Activated T-helper 1 cell treated with Interleukin-2 at 50 U/mL for 16 hours (primary cell): Measurements from ENCODE around the gene NDE1.
A peak's percentile ranks its signal among the peaks of the same experiment; 100 is the strongest.
"Not testable (repeated sequence)": the region's sequence is repeated elsewhere in the genome, so short reads cannot be mapped to it uniquely, and the experiment has no call there.

Experiments
- DNase-seq: peaks from one replicate; pipeline ENCODE4 v3.0.0-alpha.2; 2020; ENCODE audit warnings: low read depth

The NDE1 gene

GRCh38 chr16:15652293-15653001 is 2.4 kb downstream of the NDE1 start:
- DNase-seq: no peak

- DNase-seq: no peak
Observed at GRCh38 chr16:15653227-15653626, 3.2 kb downstream of the NDE1 start.

- no peak for DNase-seq
Observed at GRCh38 chr16:15654591-15654990, 4.5 kb downstream of the NDE1 start.

- not testable (repeated sequence) for DNase-seq
Observed at GRCh38 chr16:15655561-15655960, 5.5 kb downstream of the NDE1 start.

- no peak for DNase-seq
Observed at GRCh38 chr16:15658149-15658548, 8.1 kb downstream of the NDE1 start.

GRCh38 chr16:15658556-15658955 is 8.5 kb downstream of the NDE1 start:
- no peak for DNase-seq

- DNase-seq: no peak
Observed at GRCh38 chr16:15660203-15660601, 10.2 kb downstream of the NDE1 start.

- DNase-seq: no peak
Observed at GRCh38 chr16:15665107-15665506, 15.1 kb downstream of the NDE1 start.

GRCh38 chr16:15667091-15667742 is 17.2 kb downstream of the NDE1 start:
- no peak for DNase-seq

- DNase-seq: no peak
Observed at GRCh38 chr16:15671530-15672117, 21.6 kb downstream of the NDE1 start.

GRCh38 chr16:15672127-15672513 is 22.1 kb downstream of the NDE1 start:
- DNase-seq: not testable (repeated sequence)

- DNase-seq: peak; percentile 65
Observed at GRCh38 chr16:15672514-15673167, 22.6 kb downstream of the NDE1 start.

- no peak for DNase-seq
Observed at GRCh38 chr16:15674571-15674970, 24.5 kb downstream of the NDE1 start.

GRCh38 chr16:15676506-15676905 is 26.5 kb downstream of the NDE1 start:
- no peak for DNase-seq

GRCh38 chr16:15677447-15677846 is 27.4 kb downstream of the NDE1 start:
- no peak for DNase-seq

GRCh38 chr16:15682105-15682570 is 32.1 kb downstream of the NDE1 start:
- DNase-seq: no peak

- DNase-seq: no peak
Observed at GRCh38 chr16:15686287-15686686, 36.2 kb downstream of the NDE1 start.

GRCh38 chr16:15689290-15689689 is 39.2 kb downstream of the NDE1 start:
- no peak for DNase-seq

- no peak for DNase-seq
Observed at GRCh38 chr16:15690296-15690695, 40.3 kb downstream of the NDE1 start.

GRCh38 chr16:15691046-15691445 is 41.0 kb downstream of the NDE1 start:
- DNase-seq: no peak

GRCh38 chr16:15692508-15692907 is 42.5 kb downstream of the NDE1 start:
- DNase-seq: not testable (repeated sequence)

GRCh38 chr16:15694499-15694898 is 44.5 kb downstream of the NDE1 start:
- no peak for DNase-seq

GRCh38 chr16:15699819-15700218 is 49.8 kb downstream of the NDE1 start:
- no peak for DNase-seq
